IMR-90 (cell line): ENCODE data around the gene TSPEAR. TPM values are rescaled to one million over a fixed set of nuclear protein-coding genes. Genes with fewer than 3 reads are reported as not detected.

Source experiments
- ATAC-seq: fragments of 200-7000 bp; cut with Tn5 transposase; 2 replicates; pipeline ENCODE4 v1.9.1; 2020; ENCODE audit warnings: low read depth, mild to moderate bottlenecking, moderate library complexity
- BruUV-seq: library from RNA; stranded (reverse); fragments of 400-500 nt; replicated peaks from 2 replicates; lab custom pipeline; 2021; lab: Mats Ljungman, UMichigan
- CTCF ChIA-PET: fragments of 300-600 bp; formaldehyde crosslinking; extraction: SDS; loops from one replicate; lab custom pipeline; 2021; ENCODE audit warnings: antibody characterized with exemption; lab: Yijun Ruan, JAX
- POLR2A ChIA-PET: fragments of 300-600 bp; sonication (Branson Sonifier 250); formaldehyde crosslinking; loops from one replicate; lab custom pipeline; 2022; ENCODE audit warnings: antibody characterized with exemption; ENCODE audit not compliant: unreplicated experiment; lab: Charles Lee
- DNase-seq: peaks from one replicate; pipeline ENCODE4 v3.0.0; 2013
- H2AFZ ChIP-seq: replicated peaks from 2 replicates; pipeline ENCODE3; 2013; ENCODE audit warnings: low read length, mild to moderate bottlenecking; ENCODE audit not compliant: poor library complexity
- H2AK5ac ChIP-seq: 2 replicates; pipeline ENCODE4 v1.6.1; 2013; ENCODE audit warnings: low read depth, low read length, inconsistent platforms
- H2AK9ac ChIP-seq: replicated peaks from 2 replicates; pipeline ENCODE3; 2013; ENCODE audit warnings: mild to moderate bottlenecking, low read depth, low read length, moderate library complexity; ENCODE audit not compliant: poor library complexity
- H2BK120ac ChIP-seq: 2 replicates; pipeline ENCODE4 v1.6.1; 2013; ENCODE audit warnings: low read depth, low read length, inconsistent platforms
- H2BK15ac ChIP-seq: 3 replicates; pipeline ENCODE4 v1.6.1; 2013; ENCODE audit warnings: low read depth, low read length, inconsistent platforms
- H2BK20ac ChIP-seq: 2 replicates; pipeline ENCODE4 v1.6.1; 2013; ENCODE audit warnings: low read depth, mild to moderate bottlenecking, inconsistent platforms, low read length, moderate library complexity
- H2BK5ac ChIP-seq: 2 replicates; pipeline ENCODE4 v1.6.1; 2013; ENCODE audit warnings: mild to moderate bottlenecking, low read depth, low read length, inconsistent platforms; ENCODE audit not compliant: poor library complexity, severe bottlenecking
- H3K14ac ChIP-seq: replicated peaks from 2 replicates; pipeline ENCODE4 v1.6.1; 2013; ENCODE audit warnings: low read depth, low read length, inconsistent platforms
- H3K18ac ChIP-seq: 2 replicates; pipeline ENCODE4 v1.6.1; 2013; ENCODE audit warnings: low read depth, low read length, control low read depth
- H3K23ac ChIP-seq: 2 replicates; pipeline ENCODE4 v1.6.1; 2013; ENCODE audit warnings: low read depth, low read length, inconsistent platforms
- H3K27ac ChIP-seq: 2 replicates; pipeline ENCODE4 v1.5.1; 2013; ENCODE audit warnings: mild to moderate bottlenecking, control low read depth, low read length; ENCODE audit not compliant: insufficient read depth
- H3K27me3 ChIP-seq: 2 replicates; pipeline ENCODE4 v1.6.1; 2013; ENCODE audit warnings: low read length; ENCODE audit not compliant: control insufficient read depth, insufficient read depth
- H3K36me3 ChIP-seq: 2 replicates; pipeline ENCODE4 v1.6.1; 2013; ENCODE audit warnings: low read length, mixed read lengths; ENCODE audit not compliant: control insufficient read depth, insufficient read depth
- H3K4ac ChIP-seq: 2 replicates; pipeline ENCODE4 v1.6.1; 2013; ENCODE audit warnings: low read depth, low read length, inconsistent platforms
- H3K4me1 ChIP-seq: 2 replicates; pipeline ENCODE4 v1.6.1; 2013; ENCODE audit warnings: low read length, mixed read lengths; ENCODE audit not compliant: control insufficient read depth, insufficient read depth
- H3K4me2 ChIP-seq: 2 replicates; pipeline ENCODE4 v1.6.1; 2013; ENCODE audit warnings: low read depth, mild to moderate bottlenecking, control low read depth, low read length, moderate library complexity
- H3K4me3 ChIP-seq: 2 replicates; pipeline ENCODE4 v1.5.1; 2013; ENCODE audit warnings: low read depth, mild to moderate bottlenecking, control low read depth, low read length, moderate library complexity; ENCODE audit not compliant: insufficient read depth
- H3K56ac ChIP-seq: 2 replicates; pipeline ENCODE4 v1.6.1; 2013; ENCODE audit warnings: low read length, inconsistent platforms; ENCODE audit not compliant: insufficient read depth; ENCODE audit errors: extremely low read depth
- H3K79me1 ChIP-seq, 2 experiments: 2 replicates each; pipeline ENCODE4 v1.6.1; 2013; ENCODE audit warnings: low read length in 2 of 2, inconsistent platforms in 1 of 2, low read depth in 1 of 2
- H3K9ac ChIP-seq: 2 replicates; pipeline ENCODE4 v1.6.1; 2013; ENCODE audit warnings: low read depth, low read length, control low read depth
- H3K9me1 ChIP-seq: 2 replicates; pipeline ENCODE4 v1.6.1; 2013; ENCODE audit warnings: low read length, inconsistent platforms; ENCODE audit not compliant: insufficient read depth
- H3K9me3 ChIP-seq: 2 replicates; pipeline ENCODE4 v1.6.1; 2013; ENCODE audit warnings: low read length; ENCODE audit not compliant: control insufficient read depth, insufficient read depth
- H4K20me1 ChIP-seq: 2 replicates; pipeline ENCODE4 v1.6.1; 2013; ENCODE audit warnings: low read length, inconsistent platforms; ENCODE audit not compliant: insufficient read depth
- H4K5ac ChIP-seq: 2 replicates; pipeline ENCODE4 v1.6.1; 2013; ENCODE audit warnings: mild to moderate bottlenecking, low read depth, low read length, control low read depth
- H4K8ac ChIP-seq, 2 experiments: 2 replicates each; pipeline ENCODE4 v1.6.1; 2013; ENCODE audit warnings: low read depth in 2 of 2, low read length in 2 of 2, control low read depth in 1 of 2, inconsistent platforms in 1 of 2
- H4K91ac ChIP-seq: 2 replicates; pipeline ENCODE4 v1.6.1; 2013; ENCODE audit warnings: low read depth, low read length, inconsistent platforms; ENCODE audit not compliant: insufficient read depth
- BHLHE40 ChIP-seq: fragments of 150-350 bp; IDR thresholded peaks from 2 replicates; pipeline ENCODE4 v1.6.1; 2016; ENCODE audit warnings: mild to moderate bottlenecking, low read depth, low read length
- CHD1 ChIP-seq: IDR thresholded peaks from 2 replicates; pipeline ENCODE4 v1.6.1; 2012; ENCODE audit warnings: low read depth, low read length, improper control_type of control experiment
- MAFK ChIP-seq: IDR thresholded peaks from 2 replicates; pipeline ENCODE4 v1.6.1; 2012; ENCODE audit warnings: low read depth, low read length, improper control_type of control experiment
- MXI1 ChIP-seq: IDR thresholded peaks from 2 replicates; pipeline ENCODE4 v1.6.1; 2012; ENCODE audit warnings: low read depth, mild to moderate bottlenecking, low read length, moderate library complexity, borderline replicate concordance
- NFE2L2 ChIP-seq: fragments of 150-350 bp; IDR thresholded peaks from 2 replicates; pipeline ENCODE4 v1.6.1; 2016; ENCODE audit warnings: low read depth, mild to moderate bottlenecking, low read length
- RFX5 ChIP-seq: IDR thresholded peaks from 2 replicates; pipeline ENCODE4 v1.8.0; 2012; ENCODE audit warnings: low read depth, mild to moderate bottlenecking, low read length, moderate library complexity
- SMC3 ChIP-seq: fragments of 150-350 bp; IDR thresholded peaks from 2 replicates; pipeline ENCODE4 v1.6.1; 2016; ENCODE audit warnings: low read depth, mild to moderate bottlenecking, antibody characterized with exemption, low read length, moderate library complexity
- WGBS, 2 experiments: methylation state at CpG; one replicate each; pipeline versions ENCODE4 v1.1.5 to v1.1.7; 2013; ENCODE audit warnings: missing lambda C conversion rate in 2 of 2; ENCODE audit not compliant: insufficient read length in 1 of 2; ENCODE audit errors: extremely low coverage in 2 of 2; 5-methylcytosine and 5-hydroxymethylcytosine counted together
- dilution Hi-C: fragments of 300-500 bp; cut with HindIII; formaldehyde crosslinking; loops from one replicate; pipeline ENCODE4 v1.14.3; 2018; ENCODE audit warnings: low sequenced_read_pairs; ENCODE audit not compliant: unreplicated experiment
- in situ Hi-C: fragments of 300-500 bp; cut with MboI; formaldehyde crosslinking; loops from 3 replicates; pipeline ENCODE4 v1.14.3; 2019; ENCODE audit warnings: low sequenced_read_pairs, inconsistent platforms, mixed read lengths
- intact Hi-C: fragments of 100-400 bp; cut with micrococcal nuclease; formaldehyde crosslinking; loops from 2 replicates; pipeline ENCODE4 v1.10.0; 2022
- polyA plus RNA-seq, 3 experiments: library from polyadenylated mRNA; depleted of rRNA; stranded (reverse); fragments of >200 nt; gene quantifications; 2 replicates each; pipeline ENCODE4 v1.2.3, GENCODE V29; 2012; ENCODE audit warnings: low replicate concordance in 1 of 3
- total RNA-seq: library from RNA; depleted of rRNA; stranded (reverse); fragments of >200 nt; gene quantifications from 2 replicates; pipeline ENCODE4 v1.2.3, GENCODE V29; 2012
- TF ChIP-seq, protein P1 (sequence below): fragments of 150-350 bp; IDR thresholded peaks from 2 replicates; pipeline ENCODE4 v1.6.1; 2017; ENCODE audit warnings: mild to moderate bottlenecking, antibody characterized with exemption, low read length, low read depth

Gene TSPEAR
- total and polyA plus RNA-seq, 2 of the 4 experiments (the other 2 are of a cell fraction), result not detected

DNA sequence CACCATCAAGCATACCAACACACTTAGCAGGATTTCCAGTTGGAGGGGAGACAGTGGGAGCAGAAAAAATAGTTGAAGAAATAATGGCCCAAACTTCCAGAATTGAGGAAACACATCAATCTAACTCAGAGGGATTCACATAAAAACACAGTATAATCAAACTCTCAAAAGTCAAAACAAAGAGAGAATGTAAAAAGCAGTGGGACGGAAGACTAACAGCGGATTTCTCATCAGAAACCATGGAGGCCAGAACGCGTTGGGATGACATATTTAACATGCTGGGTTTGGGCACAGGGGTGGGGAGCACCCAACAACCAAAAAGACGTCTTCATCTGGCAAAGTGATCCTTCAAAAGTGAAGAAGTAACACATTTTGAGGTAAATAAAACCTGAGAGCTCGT lies 91.5 kb downstream of the TSPEAR start:
- dilution Hi-C loops (no loop called here), in situ Hi-C loops (no loop called here), intact Hi-C loops (no loop called here)
- Histone ChIP-seq H3K4ac (no peak overlapping the region), H3K18ac (no peak overlapping the region), H2BK15ac (no peak overlapping the region), H3K9me1 (no peaks in the 10 kb centered on the region), H3K36me3 (no peaks in the 10 kb centered on the region), H3K23ac (no peak overlapping the region), H3K4me1 (no peaks in the 10 kb centered on the region), H3K4me2 (no peak overlapping the region), H4K5ac (no peak overlapping the region), H4K8ac (no peak overlapping the region), H3K56ac (no peak overlapping the region), H4K91ac (no peak overlapping the region), H4K20me1 (no peaks in the 10 kb centered on the region), H3K9me3 (peaks cover 1% of the 10 kb centered on the region; the same call in 1 of the 2 replicates), H3K27ac (no peak overlapping the region), H2AFZ (no peak overlapping the region), H2BK5ac (no peak overlapping the region), H3K4me3 (no peak overlapping the region), H3K14ac (no peak overlapping the region), H2AK5ac (no peak overlapping the region), H2AK9ac (no peak overlapping the region), H3K9ac (no peak overlapping the region), H3K79me1 (no peaks in the 10 kb centered on the region), H2BK120ac (no peak overlapping the region), H3K27me3 (peaks cover 3% of the 10 kb centered on the region; the same call in 1 of the 2 replicates), H2BK20ac (no peak overlapping the region)
- ChIA-PET CTCF (no interaction called here), POLR2A (no interaction called here)
- BruUV-seq, result no TSS peak
- ATAC-seq, result no peak
- no peak for DNase-seq
- WGBS, 2 experiments, result 33% methylated on average over 1 of the region's 6 CpGs; no CpG with 5 or more reads in 1 of the 2 experiments
- TF ChIP-seq MXI1 (no peak), BHLHE40 (no peak), NFE2L2 (no peak), SMC3 (no peak), CHD1 (no peak), MAFK (no peak), RFX5 (no peak)
- TF ChIP-seq, protein P1, sequence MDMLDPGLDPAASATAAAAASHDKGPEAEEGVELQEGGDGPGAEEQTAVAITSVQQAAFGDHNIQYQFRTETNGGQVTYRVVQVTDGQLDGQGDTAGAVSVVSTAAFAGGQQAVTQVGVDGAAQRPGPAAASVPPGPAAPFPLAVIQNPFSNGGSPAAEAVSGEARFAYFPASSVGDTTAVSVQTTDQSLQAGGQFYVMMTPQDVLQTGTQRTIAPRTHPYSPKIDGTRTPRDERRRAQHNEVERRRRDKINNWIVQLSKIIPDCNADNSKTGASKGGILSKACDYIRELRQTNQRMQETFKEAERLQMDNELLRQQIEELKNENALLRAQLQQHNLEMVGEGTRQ, result no peak
